Neural progenitor cell (in vitro differentiated cells): ENCODE results near the gene GLMN.
A peak's percentile ranks its signal among the peaks of the same experiment; 100 is the strongest.

Experiments
- EZH2 ChIP-seq: fragments of 200-600 bp; sonication (generic); IDR thresholded peaks from 2 replicates; pipeline ENCODE4 v1.6.1; 2017; ENCODE audit warnings: antibody characterized with exemption, mild to moderate bottlenecking, moderate library complexity
- TF ChIP-seq, protein P1 (sequence below): fragments of 200-600 bp; sonication (generic); IDR thresholded peaks from 2 replicates; pipeline ENCODE4 v1.5.1; 2017; ENCODE audit warnings: antibody characterized with exemption, mild to moderate bottlenecking

DNA sequence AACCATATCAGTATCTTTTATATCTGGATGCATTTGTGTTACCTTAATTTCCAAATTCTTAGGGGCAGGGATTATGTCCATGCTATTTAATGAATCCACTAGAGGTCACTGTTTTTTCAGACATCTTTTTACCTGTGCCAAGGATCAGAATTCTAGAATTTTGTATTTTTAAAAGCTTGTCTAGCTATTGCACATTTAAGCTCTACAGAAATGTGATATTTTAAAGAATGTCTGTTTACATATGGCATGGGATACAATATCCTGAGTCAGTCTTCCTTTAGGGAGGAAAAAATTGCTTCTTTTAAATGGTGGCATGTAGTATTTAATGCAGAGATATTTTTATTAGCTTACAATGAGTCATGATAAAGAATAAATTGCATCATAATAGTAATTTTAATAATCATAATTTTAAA is 11.4 kb upstream of the GLMN start:
- TF ChIP-seq, protein P1, sequence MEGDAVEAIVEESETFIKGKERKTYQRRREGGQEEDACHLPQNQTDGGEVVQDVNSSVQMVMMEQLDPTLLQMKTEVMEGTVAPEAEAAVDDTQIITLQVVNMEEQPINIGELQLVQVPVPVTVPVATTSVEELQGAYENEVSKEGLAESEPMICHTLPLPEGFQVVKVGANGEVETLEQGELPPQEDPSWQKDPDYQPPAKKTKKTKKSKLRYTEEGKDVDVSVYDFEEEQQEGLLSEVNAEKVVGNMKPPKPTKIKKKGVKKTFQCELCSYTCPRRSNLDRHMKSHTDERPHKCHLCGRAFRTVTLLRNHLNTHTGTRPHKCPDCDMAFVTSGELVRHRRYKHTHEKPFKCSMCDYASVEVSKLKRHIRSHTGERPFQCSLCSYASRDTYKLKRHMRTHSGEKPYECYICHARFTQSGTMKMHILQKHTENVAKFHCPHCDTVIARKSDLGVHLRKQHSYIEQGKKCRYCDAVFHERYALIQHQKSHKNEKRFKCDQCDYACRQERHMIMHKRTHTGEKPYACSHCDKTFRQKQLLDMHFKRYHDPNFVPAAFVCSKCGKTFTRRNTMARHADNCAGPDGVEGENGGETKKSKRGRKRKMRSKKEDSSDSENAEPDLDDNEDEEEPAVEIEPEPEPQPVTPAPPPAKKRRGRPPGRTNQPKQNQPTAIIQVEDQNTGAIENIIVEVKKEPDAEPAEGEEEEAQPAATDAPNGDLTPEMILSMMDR = peak; percentile 77
- TF ChIP-seq EZH2 = no peak
